Left lung (tissue), 10 donors: ENCODE measurements around the gene CDHR3. TPM values are rescaled to one million over a fixed set of nuclear protein-coding genes. Genes with fewer than 3 reads are reported as not detected.

Experiments used
- ATAC-seq: fragments of 200-7000 bp; cut with Tn5 transposase; one replicate; pipeline ENCODE4 v1.9.1; 2020; ENCODE audit warnings: moderate library complexity
- DNase-seq, 4 donors: peaks; one replicate each; pipeline ENCODE4 v3.0.0-alpha.2; 2013 to 2020
- H3K27ac ChIP-seq, 2 donors: fragments of 200-600 bp; sonication (generic) in 1 of 2; one replicate each; pipeline versions ENCODE4 v1.5.0 to v1.8.0; 2020 to 2021
- H3K27me3 ChIP-seq, 2 donors: fragments of 200-600 bp; sonication (generic) in 1 of 2; one replicate each; pipeline versions ENCODE4 v1.5.0 to v1.8.0; 2020 to 2021
- H3K36me3 ChIP-seq, 2 donors: fragments of 200-600 bp; sonication (generic) in 1 of 2; one replicate each; pipeline versions ENCODE4 v1.5.0 to v1.8.0; 2020 to 2021
- H3K4me1 ChIP-seq, 2 donors: fragments of 200-600 bp; one replicate each; pipeline ENCODE4 v1.8.0; 2021
- H3K4me3 ChIP-seq, 2 donors: fragments of 200-600 bp; sonication (generic) in 1 of 2; one replicate each; pipeline versions ENCODE4 v1.5.0 to v1.8.0; 2020 to 2021; ENCODE audit warnings: mild to moderate bottlenecking in 1 of 2
- H3K9me3 ChIP-seq, 2 donors: fragments of 200-600 bp; sonication (generic) in 1 of 2; one replicate each; pipeline versions ENCODE4 v1.5.0 to v1.8.0; 2020 to 2021
- intact Hi-C, 2 donors: fragments of 100-400 bp; cut with DNase I; formaldehyde crosslinking; loops; one replicate each; pipeline versions ENCODE4 v1.11.2 to v1.14.2; 2022
- polyA plus RNA-seq, 6 donors: library from polyadenylated mRNA; unstranded; fragments of 120-200 nt; gene quantifications; one replicate each; pipeline ENCODE4 v1.2.1, GENCODE V29; 2013; ENCODE audit not compliant: insufficient read length in 6 of 6
- total RNA-seq, 2 donors: library from RNA; stranded (reverse); fragmentation: NEBNext Ultra II Directional; extraction: Animal tissue kit (Norgen Biotek cat#: 25700); gene quantifications; one replicate each; pipeline ENCODE4 v1.2.1, GENCODE V29; 2021
- TF ChIP-seq, protein P1 (sequence below), 2 donors: fragments of 200-600 bp; sonication (generic) in 1 of 2; IDR thresholded peaks; one replicate each; pipeline versions ENCODE4 v1.5.0 to v1.8.0; 2021; ENCODE audit warnings: antibody characterized with exemption in 2 of 2
- donor health status: DM: no; HTN: yes; CAD: no.
- donor health status: DM: no; HTN: no; CAD: no.

The CDHR3 gene
- total and polyA plus RNA-seq, 8 donors = 2.8 to 44.0 (median 24.8) TPM

DNA sequence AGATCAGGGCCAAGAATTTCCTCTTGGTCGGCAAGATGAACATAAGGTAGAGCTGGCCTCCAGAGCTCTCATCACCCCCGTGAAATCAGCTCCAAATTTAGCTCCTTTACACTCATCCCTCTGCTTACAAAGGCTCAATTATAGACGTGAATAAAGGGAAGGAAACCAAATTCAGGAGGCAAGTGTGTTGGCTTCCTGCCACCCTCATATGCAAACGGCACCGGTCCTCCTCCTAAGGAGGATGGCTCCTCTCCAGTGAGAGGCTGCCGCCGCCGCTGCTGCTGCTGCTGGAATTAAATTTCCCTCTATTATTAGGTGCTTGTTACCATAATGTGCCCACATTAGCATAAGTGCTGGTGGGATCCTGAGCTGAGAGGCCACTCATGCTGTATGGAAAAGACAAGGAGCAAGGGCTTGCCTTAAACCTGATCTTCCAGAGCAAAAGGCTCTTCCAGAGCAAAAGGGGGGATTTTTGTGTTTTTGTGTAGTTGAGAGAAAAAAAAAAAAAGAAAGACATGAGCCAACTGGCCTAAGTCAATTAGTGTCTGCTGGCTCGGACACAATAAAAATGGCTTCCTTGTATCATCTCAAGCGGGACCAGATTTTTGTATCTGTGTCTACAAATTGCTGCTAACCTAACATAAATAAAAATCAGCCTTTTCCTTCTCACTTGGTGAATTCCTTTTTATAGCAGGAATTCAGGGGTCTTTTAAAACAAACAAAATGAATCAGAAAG, 68.4 kb downstream of the CDHR3 start:
- intact Hi-C loops = no loop called here
- TF ChIP-seq, protein P1, sequence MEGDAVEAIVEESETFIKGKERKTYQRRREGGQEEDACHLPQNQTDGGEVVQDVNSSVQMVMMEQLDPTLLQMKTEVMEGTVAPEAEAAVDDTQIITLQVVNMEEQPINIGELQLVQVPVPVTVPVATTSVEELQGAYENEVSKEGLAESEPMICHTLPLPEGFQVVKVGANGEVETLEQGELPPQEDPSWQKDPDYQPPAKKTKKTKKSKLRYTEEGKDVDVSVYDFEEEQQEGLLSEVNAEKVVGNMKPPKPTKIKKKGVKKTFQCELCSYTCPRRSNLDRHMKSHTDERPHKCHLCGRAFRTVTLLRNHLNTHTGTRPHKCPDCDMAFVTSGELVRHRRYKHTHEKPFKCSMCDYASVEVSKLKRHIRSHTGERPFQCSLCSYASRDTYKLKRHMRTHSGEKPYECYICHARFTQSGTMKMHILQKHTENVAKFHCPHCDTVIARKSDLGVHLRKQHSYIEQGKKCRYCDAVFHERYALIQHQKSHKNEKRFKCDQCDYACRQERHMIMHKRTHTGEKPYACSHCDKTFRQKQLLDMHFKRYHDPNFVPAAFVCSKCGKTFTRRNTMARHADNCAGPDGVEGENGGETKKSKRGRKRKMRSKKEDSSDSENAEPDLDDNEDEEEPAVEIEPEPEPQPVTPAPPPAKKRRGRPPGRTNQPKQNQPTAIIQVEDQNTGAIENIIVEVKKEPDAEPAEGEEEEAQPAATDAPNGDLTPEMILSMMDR (IDR thresholded peaks at IDR 0.05) = no peak
- DNase-seq (peak in 1 of 4 donors; percentile 59), ATAC-seq (no peak)
- Histone ChIP-seq H3K36me3 (no peaks in the 10 kb centered on the region), H3K9me3 (no peaks in the 10 kb centered on the region), H3K4me3 (no peak overlapping the region), H3K4me1 (no peaks in the 10 kb centered on the region), H3K27me3 (peaks cover 0 to 15% of the 10 kb centered on the region in 2 donors), H3K27ac (no peak overlapping the region)

DNA sequence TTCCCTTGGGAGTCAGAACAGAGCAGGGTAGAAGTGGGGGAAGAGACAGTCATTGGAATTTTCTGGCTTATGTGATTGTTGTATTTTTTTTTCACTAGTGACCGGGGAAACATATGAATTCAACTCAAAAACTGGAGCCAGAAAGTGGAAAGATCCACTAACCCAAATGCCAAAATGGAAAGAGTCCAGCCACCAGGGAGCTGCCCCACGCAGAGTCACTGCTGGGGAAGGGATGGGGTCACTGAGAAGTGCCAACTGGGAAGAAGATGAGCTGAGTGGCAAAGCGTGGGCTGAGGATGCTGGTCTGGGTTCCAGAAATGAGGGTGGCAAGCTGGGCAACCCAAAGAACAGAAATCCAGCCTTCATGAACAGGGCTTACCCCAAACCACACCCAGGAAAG, 69.2 kb downstream of the CDHR3 start:
- Histone ChIP-seq H3K27me3 (peaks cover 0 to 15% of the 10 kb centered on the region in 2 donors), H3K4me1 (no peaks in the 10 kb centered on the region), H3K36me3 (no peaks in the 10 kb centered on the region), H3K9me3 (no peaks in the 10 kb centered on the region), H3K4me3 (no peak overlapping the region), H3K27ac (no peak overlapping the region)
- TF ChIP-seq, protein P1 (IDR thresholded peaks at IDR 0.05) = no peak
- DNase-seq = no peak
- intact Hi-C loops = no loop called here
- ATAC-seq = no peak

DNA sequence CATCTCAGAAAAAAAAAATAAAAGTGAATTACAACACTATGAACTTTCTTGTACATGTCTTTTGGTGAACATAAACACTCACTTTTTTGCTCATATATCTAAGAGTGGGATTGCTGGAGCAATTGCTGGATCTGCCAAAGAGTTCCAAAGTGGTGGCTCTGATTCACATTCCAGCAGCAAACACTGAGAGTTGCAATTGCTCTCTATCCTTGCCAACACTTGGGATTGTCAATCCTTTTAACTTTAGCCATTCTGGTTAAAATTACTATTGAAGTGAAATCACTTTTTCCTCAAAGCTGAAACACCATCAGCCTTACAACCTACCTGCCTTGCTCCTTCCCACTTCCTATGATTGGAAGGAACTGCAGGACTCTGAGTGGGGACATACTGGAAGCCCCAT, 70.7 kb downstream of the CDHR3 start:
- Histone ChIP-seq H3K9me3 (no peaks in the 10 kb centered on the region), H3K36me3 (no peaks in the 10 kb centered on the region), H3K27me3 (peaks cover 0 to 15% of the 10 kb centered on the region in 2 donors), H3K4me3 (no peak overlapping the region), H3K4me1 (no peaks in the 10 kb centered on the region), H3K27ac (no peak overlapping the region)
- intact Hi-C loops = no loop called here
- TF ChIP-seq, protein P1 (IDR thresholded peaks at IDR 0.05) = no peak
- no peak for ATAC-seq
- DNase-seq = no peak

DNA sequence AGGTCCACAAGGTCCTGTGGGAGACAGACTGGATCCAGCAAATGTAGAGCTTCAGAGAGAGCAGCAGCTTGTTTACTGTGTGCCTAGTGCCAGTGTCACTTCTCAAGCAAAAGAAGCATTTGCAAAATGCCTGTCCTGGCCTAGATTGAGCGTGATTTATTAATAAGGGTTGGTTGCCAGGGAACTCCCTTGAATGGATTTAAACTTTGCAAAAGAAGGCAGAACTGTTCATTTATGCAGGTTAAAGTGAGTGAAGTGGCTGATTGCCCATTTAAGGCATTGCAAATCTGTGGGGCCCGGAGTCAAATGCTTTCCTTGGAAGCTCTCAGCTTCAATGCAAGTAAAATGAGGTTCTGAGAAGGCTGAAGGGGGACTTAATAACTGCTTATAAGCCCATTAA, 71.3 kb downstream of the CDHR3 start:
- Histone ChIP-seq H3K27me3 (peaks cover 0 to 15% of the 10 kb centered on the region in 2 donors), H3K4me3 (no peak overlapping the region), H3K4me1 (no peaks in the 10 kb centered on the region), H3K9me3 (no peaks in the 10 kb centered on the region), H3K27ac (no peak overlapping the region), H3K36me3 (no peaks in the 10 kb centered on the region)
- intact Hi-C loops = no loop called here
- no peak for DNase-seq
- TF ChIP-seq, protein P1 (IDR thresholded peaks at IDR 0.05) = no peak
- ATAC-seq = no peak

DNA sequence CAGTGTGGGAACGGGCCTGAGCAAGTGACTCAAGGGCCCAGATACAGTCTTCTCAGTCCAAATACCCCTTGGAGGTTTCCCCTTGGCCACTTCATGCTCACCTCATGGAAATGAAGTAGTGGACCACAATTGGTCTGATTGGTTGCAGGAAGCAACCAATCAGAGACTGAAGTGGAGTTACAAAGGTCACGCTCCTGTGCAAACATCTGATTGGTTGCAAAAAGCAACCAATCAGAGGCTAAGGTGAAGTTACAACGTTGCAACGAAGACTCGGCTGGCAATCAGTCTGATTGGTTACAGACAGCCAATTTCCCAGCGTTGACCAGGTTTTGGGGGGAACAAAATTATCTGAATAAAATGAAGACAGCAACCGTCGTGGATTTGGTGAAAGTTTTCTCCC, 72.5 kb downstream of the CDHR3 start:
- DNase-seq = no peak
- intact Hi-C loops = loop anchor here in 1 of 2 donors (5.0 kb wide), 1 partner anchor 273 kb away; no protein-coding TSS in a partner anchor
- Histone ChIP-seq H3K9me3 (no peaks in the 10 kb centered on the region), H3K27me3 (peaks cover 0 to 15% of the 10 kb centered on the region in 2 donors), H3K4me3 (no peak overlapping the region), H3K4me1 (no peaks in the 10 kb centered on the region), H3K36me3 (no peaks in the 10 kb centered on the region), H3K27ac (no peak overlapping the region)
- TF ChIP-seq, protein P1 (IDR thresholded peaks at IDR 0.05) = no peak
- ATAC-seq = no peak
